Jurkat, Clone E6-1 (cell line): ENCODE measurements around the gene FBXL3.
"Not testable (repeated sequence)": the region's sequence is repeated elsewhere in the genome, so short reads cannot be mapped to it uniquely, and the experiment has no call there.

Experiments used
- DNase-seq: peaks from one replicate; pipeline ENCODE4 v3.0.0-alpha.2; 2011; ENCODE audit warnings: low read depth, low spot score
- H3K4me3 ChIP-seq: 2 replicates; pipeline ENCODE4 v1.5.1; 2011; ENCODE audit warnings: mild to moderate bottlenecking, low read length, control low read depth, moderate library complexity

The FBXL3 gene

DNA sequence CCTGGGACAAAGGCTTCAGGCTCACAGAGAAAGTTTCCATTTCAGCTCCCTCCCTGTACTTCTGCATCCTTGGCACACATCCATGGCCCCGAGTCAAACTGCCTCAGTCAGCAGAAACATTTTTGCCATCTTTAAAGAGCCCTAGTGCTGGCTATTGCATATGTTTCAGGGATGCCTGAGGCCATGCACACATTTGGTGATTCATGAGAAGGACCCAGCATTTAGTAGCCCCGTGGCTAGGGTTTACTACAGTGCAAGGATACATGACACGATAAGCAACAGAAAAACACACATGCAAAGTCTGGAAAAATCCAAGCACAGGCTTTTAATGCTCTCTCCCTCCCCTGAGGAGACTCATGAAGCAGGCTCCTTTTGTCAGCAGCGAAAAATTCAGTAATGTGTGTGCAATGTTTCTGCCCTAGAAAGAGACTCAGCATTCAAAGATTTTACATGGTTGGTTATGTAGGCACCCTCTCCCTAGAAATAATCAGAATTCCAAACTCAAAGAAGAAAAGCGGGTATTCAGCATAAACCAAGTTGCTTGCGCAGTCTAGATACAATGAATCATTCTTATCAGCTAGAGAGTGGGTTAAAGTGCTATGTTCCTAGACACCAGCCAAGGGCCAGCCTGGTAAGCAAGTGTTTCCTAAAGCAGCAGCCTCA lies 61.1 kb downstream of the FBXL3 start:
- H3K4me3 ChIP-seq = no peak overlapping the region
- DNase-seq = no peak

DNA sequence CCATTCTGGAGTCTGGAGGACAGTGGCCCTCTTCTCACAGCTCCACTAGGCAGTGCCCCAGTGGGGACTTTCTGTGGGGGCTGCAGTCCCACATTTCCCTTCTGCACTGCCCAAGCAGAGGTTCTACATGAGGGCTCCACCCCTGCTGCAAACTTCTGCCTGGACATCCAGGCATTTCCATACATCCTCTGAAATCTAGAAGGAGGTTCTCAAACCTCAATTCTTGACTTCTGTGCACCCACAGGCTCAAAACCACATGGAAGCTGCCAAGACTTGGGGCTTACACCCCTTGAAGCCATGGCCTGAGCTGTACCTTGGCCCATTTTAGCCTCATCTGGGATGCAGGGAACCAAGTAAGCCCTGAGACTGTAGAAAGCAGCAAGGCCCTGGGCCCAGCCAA lies 67.2 kb downstream of the FBXL3 start:
- not testable (repeated sequence) for DNase-seq, H3K4me3 ChIP-seq

- H3K4me3 ChIP-seq = no peak overlapping the region
- no peak for DNase-seq
Measured at GRCh38 chr13:76958841-76959432, 68.0 kb downstream of the FBXL3 start.

GRCh38 chr13:76955661-76956060 lies 71.3 kb downstream of the FBXL3 start:
- no peak for DNase-seq
- H3K4me3 ChIP-seq = no peak overlapping the region
